ENCODE measurements around the gene PODN. TPM values are rescaled to one million over a fixed set of nuclear protein-coding genes. Genes with fewer than 3 reads are reported as not detected.

PODN gene
- total and polyA plus RNA-seq, 2 of the 4 experiments (the other 2 are of a cell fraction): 0.54 to 6.2 TPM

DNA sequence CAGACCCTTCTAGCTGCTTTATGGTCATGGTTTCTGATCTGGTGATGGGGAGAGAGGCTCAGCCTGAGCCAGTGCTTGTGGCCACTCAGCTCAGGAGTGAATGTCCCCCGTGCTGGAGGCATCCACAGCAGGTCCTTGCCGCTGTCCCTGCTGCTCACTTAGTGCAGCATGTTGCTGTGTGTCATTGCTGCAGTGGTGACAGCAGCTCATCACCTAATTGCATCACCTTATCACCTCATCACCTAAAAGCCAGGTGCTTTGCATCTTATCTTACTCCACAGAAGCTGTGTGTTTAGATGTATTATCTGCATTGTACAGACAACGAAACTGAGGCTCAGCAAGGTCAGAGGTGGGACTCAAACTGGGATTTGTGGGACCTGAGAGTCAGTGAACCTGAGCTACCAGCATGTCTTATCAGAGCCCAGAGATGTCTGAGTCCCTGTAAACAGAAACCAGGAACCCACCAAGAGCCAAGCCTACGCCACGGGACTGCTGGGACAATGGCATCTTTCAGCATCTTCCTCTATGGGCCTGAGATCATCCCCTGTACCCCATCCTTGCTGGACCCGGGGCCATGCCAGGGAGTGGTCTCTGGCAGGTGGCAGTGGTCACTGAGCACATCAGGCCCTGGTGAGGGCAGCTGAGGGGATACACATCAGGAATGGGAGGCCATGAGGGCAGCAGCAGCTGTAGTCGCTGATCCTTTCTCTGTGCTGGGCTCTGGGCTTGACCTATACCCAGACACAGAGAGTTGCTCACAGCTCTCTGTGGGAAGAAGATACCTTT lies 6.5 kb downstream of the PODN start:
- H2BK5ac ChIP-seq (ENCODE audit: low read depth, low read length, poor library complexity, severe bottlenecking): no peak overlapping the region
- ChIA-PET POLR2A (ENCODE audit: unreplicated experiment) (no interaction called here), CTCF (no interaction called here)
- no peak overlapping the region for H3K14ac ChIP-seq (replicated peaks; ENCODE audit: low read depth, low read length)
- in situ Hi-C loops (cut with MboI; ENCODE audit: low sequenced_read_pairs) (no loop called here), dilution Hi-C loops (cut with HindIII; ENCODE audit: low sequenced_read_pairs, unreplicated experiment) (no loop called here), intact Hi-C loops (cut with micrococcal nuclease) (no loop called here)
- H3K9me3 ChIP-seq (ENCODE audit: control insufficient read depth, insufficient read depth, low read length): no peaks in the 10 kb centered on the region
- peaks cover 4% of the 10 kb centered on the region; the same call in 1 of the 2 replicates for H3K9me1 ChIP-seq (ENCODE audit: insufficient read depth, low read length)
- H2BK20ac ChIP-seq (ENCODE audit: low read depth, low read length): no peak overlapping the region
- no peaks in the 10 kb centered on the region for H3K79me1 ChIP-seq (ENCODE audit: low read depth in 1 of 2, low read length in 2 of 2)
- no peak for DNase-seq
- no peak overlapping the region for H4K8ac ChIP-seq (ENCODE audit: low read depth in 2 of 2, low read length in 2 of 2)
- no peak overlapping the region for H2BK15ac ChIP-seq (ENCODE audit: low read depth, low read length)
- WGBS, 2 experiments (ENCODE audit: extremely low coverage in 2 of 2, insufficient read length in 1 of 2): no CpG with 5 or more reads among the region's 7 CpGs
- H3K4ac ChIP-seq (ENCODE audit: low read depth, low read length): no peak overlapping the region
- BruUV-seq (replicated peaks): no TSS peak
- H2AFZ ChIP-seq (replicated peaks; ENCODE audit: low read length, poor library complexity): no peak overlapping the region
- H3K27me3 ChIP-seq (ENCODE audit: control insufficient read depth, insufficient read depth, low read length): 0 out of 2 replicates have a peak, but pooled peaks cover under 1% of the 10 kb centered on the region
- TF ChIP-seq, protein P1, sequence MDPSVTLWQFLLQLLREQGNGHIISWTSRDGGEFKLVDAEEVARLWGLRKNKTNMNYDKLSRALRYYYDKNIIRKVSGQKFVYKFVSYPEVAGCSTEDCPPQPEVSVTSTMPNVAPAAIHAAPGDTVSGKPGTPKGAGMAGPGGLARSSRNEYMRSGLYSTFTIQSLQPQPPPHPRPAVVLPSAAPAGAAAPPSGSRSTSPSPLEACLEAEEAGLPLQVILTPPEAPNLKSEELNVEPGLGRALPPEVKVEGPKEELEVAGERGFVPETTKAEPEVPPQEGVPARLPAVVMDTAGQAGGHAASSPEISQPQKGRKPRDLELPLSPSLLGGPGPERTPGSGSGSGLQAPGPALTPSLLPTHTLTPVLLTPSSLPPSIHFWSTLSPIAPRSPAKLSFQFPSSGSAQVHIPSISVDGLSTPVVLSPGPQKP (IDR thresholded peaks at IDR 0.05; ENCODE audit: borderline replicate concordance, low read depth, low read length): no peak
- TF ChIP-seq FOS (IDR thresholded peaks at IDR 0.05; ENCODE audit: low read depth, low read length) (no peak), MAFK (IDR thresholded peaks at IDR 0.05; ENCODE audit: low read depth, low read length) (no peak), CEBPB (IDR thresholded peaks at IDR 0.05; ENCODE audit: low read depth, low read length) (0 out of 2 replicates have a peak, but pooled peaks have one; percentile 27)
- no peak overlapping the region for H3K23ac ChIP-seq (ENCODE audit: low read depth, low read length)
- no peak overlapping the region for H3K4me3 ChIP-seq (ENCODE audit: insufficient read depth, low read depth, low read length)
- peaks cover 11% of the 10 kb centered on the region; the same call in 1 of the 2 replicates for H3K36me3 ChIP-seq (ENCODE audit: control insufficient read depth, insufficient read depth, low read length)
- no peak overlapping the region for H4K5ac ChIP-seq (ENCODE audit: low read depth, low read length)
- no peak overlapping the region for H3K56ac ChIP-seq (ENCODE audit: extremely low read depth, insufficient read depth, low read length)
- no peak overlapping the region for H3K9ac ChIP-seq (ENCODE audit: low read depth, low read length)
- no peak overlapping the region for H3K4me2 ChIP-seq (ENCODE audit: low read depth, low read length)
- no peak overlapping the region for H3K18ac ChIP-seq (ENCODE audit: low read depth, low read length)
- H4K20me1 ChIP-seq (ENCODE audit: insufficient read depth, low read length): no peaks in the 10 kb centered on the region
- no peak overlapping the region for H2AK9ac ChIP-seq (replicated peaks; ENCODE audit: low read depth, low read length, poor library complexity)
- no peak overlapping the region for H2AK5ac ChIP-seq (ENCODE audit: low read depth, low read length)
- ATAC-seq (ENCODE audit: low read depth): no peak
- H3K27ac ChIP-seq (ENCODE audit: insufficient read depth, low read length): no peak overlapping the region
- no peak overlapping the region for H2BK120ac ChIP-seq (ENCODE audit: low read depth, low read length)
- no peak overlapping the region for H4K91ac ChIP-seq (ENCODE audit: insufficient read depth, low read depth, low read length)
- peaks cover 4% of the 10 kb centered on the region; the same call in 1 of the 2 replicates for H3K4me1 ChIP-seq (ENCODE audit: control insufficient read depth, insufficient read depth, low read length)
